IPS-20b (cell line): ENCODE data around the gene SGMS1.

Experiments
- H3K27ac ChIP-seq: one replicate; pipeline ENCODE4 v1.5.1; 2013; ENCODE audit warnings: low read length
- H3K27me3 ChIP-seq: 2 replicates; pipeline ENCODE4 v1.6.1; 2013; ENCODE audit warnings: mild to moderate bottlenecking, low read length, inconsistent platforms; ENCODE audit not compliant: insufficient read depth
- H3K36me3 ChIP-seq: 2 replicates; pipeline ENCODE4 v1.6.1; 2013; ENCODE audit warnings: low read depth, mild to moderate bottlenecking, inconsistent platforms, low read length, moderate library complexity; ENCODE audit not compliant: insufficient read depth
- H3K4me1 ChIP-seq: 2 replicates; pipeline ENCODE4 v1.6.1; 2013; ENCODE audit warnings: mild to moderate bottlenecking, control low read depth, inconsistent platforms, low read length, moderate library complexity; ENCODE audit not compliant: insufficient read depth
- H3K4me3 ChIP-seq: 2 replicates; pipeline ENCODE4 v1.5.1; 2013; ENCODE audit warnings: mild to moderate bottlenecking, low read length, inconsistent platforms
- H3K9ac ChIP-seq: 2 replicates; pipeline ENCODE4 v1.6.1; 2013; ENCODE audit warnings: low read depth, mild to moderate bottlenecking, inconsistent platforms, low read length, moderate library complexity
- H3K9me3 ChIP-seq: 2 replicates; pipeline ENCODE4 v1.6.1; 2013; ENCODE audit warnings: mild to moderate bottlenecking, low read depth, low read length, inconsistent platforms; ENCODE audit not compliant: insufficient read depth

The SGMS1 gene

DNA sequence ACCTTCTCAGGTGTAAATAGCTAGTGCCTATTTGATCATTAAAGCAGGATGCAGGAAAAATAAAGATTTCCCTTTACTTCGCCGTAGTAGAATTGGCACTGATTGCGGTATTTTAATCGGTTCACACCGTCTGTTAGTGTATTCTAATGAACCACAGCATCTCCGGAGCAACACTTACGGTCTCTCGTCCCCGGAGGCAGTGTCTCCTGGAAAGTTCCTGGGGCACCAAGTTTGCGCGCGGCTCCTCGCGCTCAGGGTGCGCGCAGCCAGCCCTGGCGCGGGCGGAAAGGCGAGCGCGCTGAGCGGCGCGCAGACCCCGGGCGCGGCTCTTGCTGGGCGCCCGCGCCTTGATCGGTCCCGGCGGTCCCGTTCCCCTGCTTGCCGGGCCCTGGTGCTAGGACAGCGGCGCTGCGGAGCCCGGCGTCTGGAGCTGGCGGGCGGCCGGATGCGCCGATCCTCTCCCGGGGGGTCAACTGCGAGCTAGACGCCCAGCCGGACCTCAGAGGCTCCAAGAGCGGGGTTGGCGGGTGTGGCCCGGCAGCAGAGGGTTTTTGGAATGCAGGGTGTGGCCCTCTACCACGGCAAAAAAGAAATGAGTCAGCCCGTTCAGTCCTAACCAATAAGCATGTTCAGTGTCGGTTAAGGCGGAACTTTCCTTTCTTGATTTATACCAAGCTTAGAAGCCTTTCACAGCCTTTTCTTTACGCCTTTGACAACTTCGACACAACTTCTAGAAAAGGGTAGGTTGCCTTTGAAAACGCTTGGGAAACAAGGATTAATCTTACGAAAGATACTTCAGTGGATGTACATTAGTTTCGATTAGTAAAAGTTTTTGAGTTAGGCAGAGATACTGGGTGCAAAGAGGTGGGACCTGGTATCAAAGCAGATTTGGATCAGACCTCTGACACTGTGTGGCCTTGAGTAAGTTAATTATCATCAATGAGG lies 205.6 kb downstream of the SGMS1 start:
- H3K9me3 ChIP-seq, result no peaks in the 10 kb centered on the region
- H3K4me3 ChIP-seq, result peak overlapping the region; percentile 72
- H3K9ac ChIP-seq, result peak overlapping the region; percentile 56; the same call in 1 of the 2 replicates
- H3K4me1 ChIP-seq, result peaks cover 13% of the 10 kb centered on the region
- no peak overlapping the region for H3K27ac ChIP-seq
- H3K27me3 ChIP-seq, result peaks cover 5% of the 10 kb centered on the region; the same call in 1 of the 2 replicates
- H3K36me3 ChIP-seq, result no peaks in the 10 kb centered on the region

GRCh38 chr10:50417486-50417885 lies 206.3 kb downstream of the SGMS1 start:
- Histone ChIP-seq H3K9ac (peak overlapping the region; percentile 56; the same call in 1 of the 2 replicates), H3K27me3 (peaks cover 5% of the 10 kb centered on the region; the same call in 1 of the 2 replicates), H3K4me3 (peak overlapping the region; percentile 72), H3K4me1 (peaks cover 14% of the 10 kb centered on the region), H3K27ac (no peak overlapping the region), H3K36me3 (no peaks in the 10 kb centered on the region), H3K9me3 (no peaks in the 10 kb centered on the region)

- H3K4me3 ChIP-seq, result no peak overlapping the region
- H3K9ac ChIP-seq, result no peak overlapping the region
- H3K9me3 ChIP-seq, result no peaks in the 10 kb centered on the region
- peaks cover 14% of the 10 kb centered on the region for H3K4me1 ChIP-seq
- no peaks in the 10 kb centered on the region for H3K36me3 ChIP-seq
- H3K27ac ChIP-seq, result no peak overlapping the region
- peaks cover 5% of the 10 kb centered on the region; the same call in 1 of the 2 replicates for H3K27me3 ChIP-seq
Measured at GRCh38 chr10:50416881-50417280, 206.9 kb downstream of the SGMS1 start.

DNA sequence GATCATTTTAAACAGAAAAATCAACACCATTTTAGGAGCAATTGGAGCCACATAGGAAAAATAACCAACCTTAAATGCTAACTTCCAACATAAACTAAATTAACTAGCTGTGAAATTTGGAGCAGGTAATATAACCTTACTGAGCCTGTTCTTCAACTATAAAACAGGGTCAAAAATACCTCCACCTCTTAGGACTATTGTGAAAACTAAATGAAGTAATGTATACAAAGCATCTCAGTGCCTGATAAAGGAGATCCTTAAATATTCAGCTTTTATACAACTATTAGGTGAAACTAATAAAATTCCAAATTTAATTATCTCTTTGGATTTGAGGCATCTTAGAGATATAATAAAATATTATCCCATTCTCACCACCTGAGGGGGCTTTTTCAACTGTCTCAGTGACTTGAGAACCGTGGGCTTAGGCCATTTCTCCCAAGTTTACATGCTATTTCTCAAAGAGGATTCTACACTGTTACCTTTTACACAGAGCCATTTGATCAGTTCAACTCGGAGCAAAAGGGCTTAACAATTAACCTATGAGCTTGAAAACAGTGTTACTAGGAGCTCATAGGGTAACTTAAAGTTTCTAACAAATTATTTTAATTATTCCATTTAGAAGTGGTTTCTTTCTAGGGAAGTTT lies 207.5 kb downstream of the SGMS1 start:
- Histone ChIP-seq H3K4me1 (peaks cover 15% of the 10 kb centered on the region), H3K9me3 (no peaks in the 10 kb centered on the region), H3K9ac (no peak overlapping the region), H3K36me3 (no peaks in the 10 kb centered on the region), H3K4me3 (no peak overlapping the region), H3K27ac (no peak overlapping the region), H3K27me3 (peaks cover 5% of the 10 kb centered on the region; the same call in 1 of the 2 replicates)

GRCh38 chr10:50415292-50415691 lies 208.5 kb downstream of the SGMS1 start:
- H3K9me3 ChIP-seq, result no peaks in the 10 kb centered on the region
- H3K4me1 ChIP-seq, result peaks cover 25% of the 10 kb centered on the region
- no peak overlapping the region for H3K9ac ChIP-seq
- H3K4me3 ChIP-seq, result no peak overlapping the region
- H3K36me3 ChIP-seq, result no peaks in the 10 kb centered on the region
- H3K27ac ChIP-seq, result no peak overlapping the region
- peaks cover 5% of the 10 kb centered on the region; the same call in 1 of the 2 replicates for H3K27me3 ChIP-seq

- Histone ChIP-seq H3K4me3 (peak overlapping the region; percentile 13; the same call in 1 of the 2 replicates), H3K36me3 (no peaks in the 10 kb centered on the region), H3K27ac (no peak overlapping the region), H3K27me3 (no peaks in the 10 kb centered on the region), H3K9me3 (no peaks in the 10 kb centered on the region), H3K4me1 (peaks cover 42% of the 10 kb centered on the region), H3K9ac (no peak overlapping the region)
Measured at GRCh38 chr10:50410066-50410811, 213.5 kb downstream of the SGMS1 start.

DNA sequence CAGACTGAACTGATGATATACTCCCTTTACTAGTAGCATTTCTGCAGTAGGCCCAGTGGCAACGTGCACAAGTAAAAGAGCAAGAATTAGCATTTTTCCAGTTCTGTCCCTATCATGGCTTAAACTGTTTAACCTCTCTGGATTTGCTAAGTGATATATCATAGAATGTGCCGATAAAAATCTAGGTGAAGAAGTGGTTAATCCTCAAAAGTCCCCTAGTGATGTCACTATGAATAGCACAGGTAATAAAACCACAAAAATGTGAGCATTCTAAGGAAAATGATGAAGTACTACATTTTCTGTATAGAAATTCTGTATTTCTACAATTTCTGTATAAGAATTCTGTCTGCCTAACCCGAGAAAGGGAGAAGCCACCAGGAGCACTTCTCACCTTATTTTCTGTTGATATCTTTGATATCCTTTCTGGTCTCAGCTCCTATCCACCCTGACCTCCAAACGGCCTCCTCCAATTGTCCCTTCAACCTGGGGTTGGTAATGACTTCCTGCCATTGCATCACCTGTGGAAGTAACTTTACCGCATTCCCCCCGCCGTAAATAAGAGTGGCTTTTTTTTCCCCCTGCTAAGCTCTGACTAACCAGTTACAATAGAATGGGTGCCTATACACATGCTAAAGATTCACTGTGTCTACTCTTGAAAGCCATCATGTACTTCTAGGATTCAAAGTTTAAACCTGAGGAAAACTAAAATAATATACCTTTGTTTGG lies 216.5 kb downstream of the SGMS1 start:
- peaks cover 40% of the 10 kb centered on the region for H3K4me1 ChIP-seq
- H3K27me3 ChIP-seq, result no peaks in the 10 kb centered on the region
- H3K36me3 ChIP-seq, result no peaks in the 10 kb centered on the region
- 0 out of 2 replicates have a peak overlapping the region, but pooled peaks have one; percentile 2 for H3K4me3 ChIP-seq
- H3K27ac ChIP-seq, result peak overlapping the region; percentile 59
- H3K9ac ChIP-seq, result peak overlapping the region; percentile 44; the same call in 1 of the 2 replicates
- H3K9me3 ChIP-seq, result no peaks in the 10 kb centered on the region

- Histone ChIP-seq H3K36me3 (no peaks in the 10 kb centered on the region), H3K4me3 (no peak overlapping the region), H3K27ac (peak overlapping the region; percentile 59), H3K27me3 (no peaks in the 10 kb centered on the region), H3K9ac (peak overlapping the region; percentile 44; the same call in 1 of the 2 replicates), H3K9me3 (no peaks in the 10 kb centered on the region), H3K4me1 (peaks cover 40% of the 10 kb centered on the region)
Measured at GRCh38 chr10:50406457-50407070, 217.2 kb downstream of the SGMS1 start.

DNA sequence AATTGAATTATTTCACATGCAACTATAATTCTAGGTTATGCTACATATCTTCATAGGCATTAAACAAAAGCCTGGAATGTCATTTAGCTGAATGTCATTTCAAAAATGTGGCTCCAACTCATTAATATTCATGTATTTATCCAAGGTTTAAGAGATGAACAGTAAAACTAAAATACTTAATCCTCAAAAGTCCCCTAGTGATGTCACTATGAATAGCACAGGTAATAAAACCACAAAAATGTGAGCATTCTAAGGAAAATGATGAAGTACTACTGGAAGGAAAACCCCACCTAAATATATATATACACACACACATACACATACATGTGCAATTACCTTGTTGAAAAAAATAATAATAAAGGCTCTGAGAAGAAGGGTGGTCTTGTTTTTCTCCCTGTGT lies 218.0 kb downstream of the SGMS1 start:
- no peaks in the 10 kb centered on the region for H3K27me3 ChIP-seq
- no peaks in the 10 kb centered on the region for H3K36me3 ChIP-seq
- no peaks in the 10 kb centered on the region for H3K9me3 ChIP-seq
- H3K4me3 ChIP-seq, result no peak overlapping the region
- H3K4me1 ChIP-seq, result peaks cover 34% of the 10 kb centered on the region
- no peak overlapping the region for H3K27ac ChIP-seq
- no peak overlapping the region for H3K9ac ChIP-seq

- Histone ChIP-seq H3K9me3 (no peaks in the 10 kb centered on the region), H3K4me3 (no peak overlapping the region), H3K27ac (no peak overlapping the region), H3K4me1 (peaks cover 21% of the 10 kb centered on the region), H3K27me3 (no peaks in the 10 kb centered on the region), H3K9ac (no peak overlapping the region), H3K36me3 (no peaks in the 10 kb centered on the region)
Measured at GRCh38 chr10:50404021-50404773, 219.6 kb downstream of the SGMS1 start.
